BJ (cell line): ENCODE measurements around the gene FOXJ3. TPM values are rescaled to one million over a fixed set of nuclear protein-coding genes. Genes with fewer than 3 reads are reported as not detected.

Source experiments
- CTCF ChIA-PET: fragments of 350-600 bp; formaldehyde crosslinking; extraction: SDS; loops from one replicate; lab custom pipeline; 2021; ENCODE audit warnings: antibody characterized with exemption, inconsistent platforms; lab: Yijun Ruan, JAX
- POLR2A ChIA-PET: fragments of 300-600 bp; sonication (Branson Sonifier 250); formaldehyde crosslinking; extraction: SDS; loops from one replicate; lab custom pipeline; 2021; ENCODE audit warnings: antibody characterized with exemption; lab: Charles Lee
- DNase-seq: peaks from one replicate; pipeline ENCODE4 v3.0.0-alpha.2; 2011; ENCODE audit warnings: low read depth
- H3K27me3 ChIP-seq: 2 replicates; pipeline ENCODE4 v1.6.0; 2011; ENCODE audit warnings: low read length; ENCODE audit not compliant: control insufficient read depth, insufficient read depth
- H3K36me3 ChIP-seq: 2 replicates; pipeline ENCODE4 v1.5.1; 2011; ENCODE audit warnings: low read length; ENCODE audit not compliant: control insufficient read depth, insufficient read depth
- H3K4me3 ChIP-seq: 2 replicates; pipeline ENCODE4 v1.5.1; 2011; ENCODE audit warnings: low read depth, mild to moderate bottlenecking, control low read depth, low read length
- CTCF ChIP-seq: IDR thresholded peaks from 2 replicates; pipeline ENCODE4 v1.5.1; 2011; ENCODE audit warnings: low read depth, mild to moderate bottlenecking, control low read depth, inconsistent platforms, low read length, moderate library complexity; ENCODE audit not compliant: insufficient read depth
- polyA plus RNA-seq: library from polyadenylated mRNA; depleted of rRNA; stranded (reverse); fragments of >200 nt; gene quantifications from 2 replicates; pipeline ENCODE4 v1.2.3, GENCODE V29; 2011

Gene FOXJ3
- polyA plus RNA-seq, 1 experiment: 22.9 TPM

GRCh38 chr1:42302034-42302433 is 33.0 kb downstream of the FOXJ3 start:
- no peak for DNase-seq
- ChIA-PET CTCF (interaction anchor here (0.6 to 1.2 kb wide), 3 partner anchors 11 to 266 kb away, joined by 3 to 4 read pairs (median 3); no protein-coding TSS in a partner anchor), POLR2A (no interaction called here)
- Histone ChIP-seq H3K4me3 (no peak overlapping the region), H3K36me3 (no peaks in the 10 kb centered on the region), H3K27me3 (no peaks in the 10 kb centered on the region)
- no peak for TF ChIP-seq CTCF

- ChIA-PET CTCF (no interaction called here), POLR2A (interaction anchor here (0.6 kb wide), 1 partner anchor 637 kb away, joined by 3 read pairs; no protein-coding TSS in a partner anchor)
- Histone ChIP-seq H3K4me3 (no peak overlapping the region), H3K36me3 (no peaks in the 10 kb centered on the region), H3K27me3 (no peaks in the 10 kb centered on the region)
- no peak for DNase-seq
- TF ChIP-seq CTCF: no peak
These were observed 36.5 kb downstream of the FOXJ3 start for GRCh38 chr1:42298520-42298919.

- no peak for TF ChIP-seq CTCF
- Histone ChIP-seq H3K36me3 (no peaks in the 10 kb centered on the region), H3K27me3 (no peaks in the 10 kb centered on the region), H3K4me3 (no peak overlapping the region)
- no peak for DNase-seq
- ChIA-PET CTCF (no interaction called here), POLR2A (no interaction called here)
These were observed 39.2 kb downstream of the FOXJ3 start for GRCh38 chr1:42295816-42296215.

GRCh38 chr1:42290130-42290529 is 44.9 kb downstream of the FOXJ3 start:
- DNase-seq: no peak
- Histone ChIP-seq H3K36me3 (no peaks in the 10 kb centered on the region), H3K27me3 (no peaks in the 10 kb centered on the region), H3K4me3 (no peak overlapping the region)
- no peak for TF ChIP-seq CTCF
- POLR2A ChIA-PET: no interaction called here
- CTCF ChIA-PET: interaction anchor here (0.7 kb wide), 1 partner anchor 44 kb away, joined by 4 read pairs; no protein-coding TSS in a partner anchor

- CTCF ChIA-PET: no interaction called here
- TF ChIP-seq CTCF: no peak
These were observed 46.6 kb downstream of the FOXJ3 start for GRCh38 chr1:42288311-42288985.

More at GRCh38 chr1:42288311-42288985, 46.6 kb downstream of the FOXJ3 start:
- H3K27me3 ChIP-seq: no peaks in the 10 kb centered on the region
- H3K4me3 ChIP-seq: no peak overlapping the region
- no peak for DNase-seq
- POLR2A ChIA-PET: interaction anchor here (0.6 kb wide), 2 partner anchors 20 to 61 kb away, joined by 3 to 4 read pairs; no protein-coding TSS in a partner anchor
- H3K36me3 ChIP-seq: no peaks in the 10 kb centered on the region
